HG03025 (cell line): ENCODE data around the gene VCP.
A peak's percentile ranks its signal among the peaks of the same experiment; 100 is the strongest.

Experiments used
- ATAC-seq: cut with Tn5 transposase; IDR thresholded peaks from one replicate; pipeline ENCODE4 v1.9.1; 2021; ENCODE audit warnings: mild to moderate bottlenecking, moderate library complexity; ENCODE audit not compliant: unreplicated experiment, low FRiP score

Gene VCP

GRCh38 chr9:35072461-35073278 lies at the start of gene VCP:
Gene VCP (minus strand): TSS chr9:35072625. CDS start chr9:35072353, 272 bp downstream.
- peak; percentile 87 for ATAC-seq

- ATAC-seq = peak; percentile 59
Observed at GRCh38 chr9:35116898-35117551, 44.6 kb upstream of the VCP start.

- no peak for ATAC-seq
Observed at GRCh38 chr9:35116539-35116897, 44.1 kb upstream of the VCP start.

GRCh38 chr9:35115680-35116538 lies 43.5 kb upstream of the VCP start, which contains the start of gene ATOSB:
Gene ATOSB (minus strand): TSS chr9:35115862. CDS start chr9:35108274, 7,588 bp downstream.
- peak; percentile 68 for ATAC-seq

- no peak for ATAC-seq
Observed at GRCh38 chr9:35114840-35115628, 42.6 kb upstream of the VCP start.

GRCh38 chr9:35114113-35114839 lies 41.9 kb upstream of the VCP start:
- no peak for ATAC-seq

- no peak for ATAC-seq
Observed at GRCh38 chr9:35112257-35113020, 40.0 kb upstream of the VCP start.

GRCh38 chr9:35111001-35111933 lies 38.8 kb upstream of the VCP start:
- ATAC-seq = peak; percentile 57

GRCh38 chr9:35110327-35110761 lies 37.9 kb upstream of the VCP start:
- no peak for ATAC-seq

GRCh38 chr9:35108946-35109575 lies 36.6 kb upstream of the VCP start:
- ATAC-seq = no peak

- no peak for ATAC-seq
Observed at GRCh38 chr9:35108461-35108860, 36.0 kb upstream of the VCP start.

- no peak for ATAC-seq
Observed at GRCh38 chr9:35107297-35108290, 35.2 kb upstream of the VCP start.

- no peak for ATAC-seq
Observed at GRCh38 chr9:35106343-35106730, 33.9 kb upstream of the VCP start.

- ATAC-seq = no peak
Observed at GRCh38 chr9:35105571-35106342, 33.3 kb upstream of the VCP start.

GRCh38 chr9:35105126-35105525 lies 32.7 kb upstream of the VCP start:
- no peak for ATAC-seq
